Measurements from ENCODE around the gene DNAJB4. TPM values are rescaled to one million over a fixed set of nuclear protein-coding genes. Genes with fewer than 3 reads are reported as not detected.

The DNAJB4 gene
- total RNA-seq, 1 experiment from 2014 or later: 45.5 TPM

DNA sequence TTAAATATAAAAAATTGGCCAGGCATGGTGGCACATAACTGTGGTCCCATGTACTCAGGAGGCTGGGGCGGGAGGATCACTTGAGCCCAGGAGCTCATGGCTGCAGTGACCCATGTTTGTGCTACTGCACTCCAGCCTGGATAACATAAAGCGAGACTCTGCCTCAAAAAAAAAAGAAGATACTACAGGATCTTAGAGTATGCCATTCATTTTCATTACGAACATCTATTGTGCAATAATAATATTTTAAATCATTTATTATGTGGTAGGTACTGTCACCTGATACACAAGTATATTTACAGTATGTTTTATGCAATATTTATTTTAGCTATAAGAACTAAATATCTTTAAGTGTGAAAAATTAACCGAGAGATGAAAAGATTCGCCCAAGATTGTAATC is 31.7 kb downstream of the DNAJB4 start:
- ChIA-PET POLR2A (ENCODE audit: unreplicated experiment) (no interaction called here), CTCF (no interaction called here)
- no peaks in the 10 kb centered on the region for H3K36me3 ChIP-seq (ENCODE audit: low read depth)
- no peaks in the 10 kb centered on the region for H3K4me1 ChIP-seq (replicated peaks; ENCODE audit: insufficient read depth)
- H3K27ac ChIP-seq: no peak overlapping the region
- no peaks in the 10 kb centered on the region for H3K79me2 ChIP-seq (ENCODE audit: low read depth)
- H2AFZ ChIP-seq: no peak overlapping the region
- H3K27me3 ChIP-seq (ENCODE audit: insufficient read depth, low read depth): no peaks in the 10 kb centered on the region
- intact Hi-C loops (cut with micrococcal nuclease; ENCODE audit: unreplicated experiment): no loop called here
- TF ChIP-seq EZH2 (IDR thresholded peaks at IDR 0.05; ENCODE audit: low read depth): no peak
- TF ChIP-seq, protein P1, sequence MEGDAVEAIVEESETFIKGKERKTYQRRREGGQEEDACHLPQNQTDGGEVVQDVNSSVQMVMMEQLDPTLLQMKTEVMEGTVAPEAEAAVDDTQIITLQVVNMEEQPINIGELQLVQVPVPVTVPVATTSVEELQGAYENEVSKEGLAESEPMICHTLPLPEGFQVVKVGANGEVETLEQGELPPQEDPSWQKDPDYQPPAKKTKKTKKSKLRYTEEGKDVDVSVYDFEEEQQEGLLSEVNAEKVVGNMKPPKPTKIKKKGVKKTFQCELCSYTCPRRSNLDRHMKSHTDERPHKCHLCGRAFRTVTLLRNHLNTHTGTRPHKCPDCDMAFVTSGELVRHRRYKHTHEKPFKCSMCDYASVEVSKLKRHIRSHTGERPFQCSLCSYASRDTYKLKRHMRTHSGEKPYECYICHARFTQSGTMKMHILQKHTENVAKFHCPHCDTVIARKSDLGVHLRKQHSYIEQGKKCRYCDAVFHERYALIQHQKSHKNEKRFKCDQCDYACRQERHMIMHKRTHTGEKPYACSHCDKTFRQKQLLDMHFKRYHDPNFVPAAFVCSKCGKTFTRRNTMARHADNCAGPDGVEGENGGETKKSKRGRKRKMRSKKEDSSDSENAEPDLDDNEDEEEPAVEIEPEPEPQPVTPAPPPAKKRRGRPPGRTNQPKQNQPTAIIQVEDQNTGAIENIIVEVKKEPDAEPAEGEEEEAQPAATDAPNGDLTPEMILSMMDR (conservative IDR thresholded peaks at IDR 0.05): no peak
- H4K20me1 ChIP-seq (ENCODE audit: insufficient read depth): no peaks in the 10 kb centered on the region
- no peak overlapping the region for H3K4me2 ChIP-seq
- DNase-seq: no peak
- H3K9me3 ChIP-seq (ENCODE audit: insufficient read depth, low read depth): no peaks in the 10 kb centered on the region
- H3K9me2 ChIP-seq (ENCODE audit: insufficient read depth): no peaks in the 10 kb centered on the region
- no peak overlapping the region for H3K4me3 ChIP-seq
- no peaks in the 10 kb centered on the region for H3F3A ChIP-seq (ENCODE audit: insufficient read depth, low read depth)
- no TSS peak for BruUV-seq (replicated peaks)

DNA sequence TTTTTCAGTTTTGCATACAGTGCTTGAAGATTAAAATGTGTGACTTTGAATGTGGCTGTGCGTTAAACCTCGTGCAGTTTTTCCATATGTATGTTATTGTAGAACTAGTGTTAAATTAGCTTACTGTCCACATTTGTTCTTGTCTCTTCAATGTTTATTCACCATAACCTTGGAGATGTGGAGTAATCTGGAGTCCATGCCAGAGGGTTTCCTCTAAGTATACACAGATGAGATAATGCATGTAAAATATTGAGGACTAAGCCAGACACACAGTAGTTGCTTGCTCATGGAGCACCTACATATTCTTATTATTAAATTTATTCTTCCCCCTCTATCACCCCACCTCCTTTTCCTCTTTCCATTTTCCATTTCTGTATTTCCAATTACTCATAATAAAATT is 33.3 kb downstream of the DNAJB4 start:
- DNase-seq: no peak
- no peaks in the 10 kb centered on the region for H3K36me3 ChIP-seq (ENCODE audit: low read depth)
- H3F3A ChIP-seq (ENCODE audit: insufficient read depth, low read depth): no peaks in the 10 kb centered on the region
- no peak overlapping the region for H3K27ac ChIP-seq
- no peaks in the 10 kb centered on the region for H3K9me3 ChIP-seq (ENCODE audit: insufficient read depth, low read depth)
- intact Hi-C loops (cut with micrococcal nuclease; ENCODE audit: unreplicated experiment): no loop called here
- H3K4me3 ChIP-seq: no peak overlapping the region
- H4K20me1 ChIP-seq (ENCODE audit: insufficient read depth): no peaks in the 10 kb centered on the region
- no TSS peak for BruUV-seq (replicated peaks)
- H3K9me2 ChIP-seq (ENCODE audit: insufficient read depth): no peaks in the 10 kb centered on the region
- TF ChIP-seq EZH2 (IDR thresholded peaks at IDR 0.05; ENCODE audit: low read depth): no peak
- TF ChIP-seq, protein P1 (conservative IDR thresholded peaks at IDR 0.05): no peak
- no peaks in the 10 kb centered on the region for H3K27me3 ChIP-seq (ENCODE audit: insufficient read depth, low read depth)
- no peaks in the 10 kb centered on the region for H3K4me1 ChIP-seq (replicated peaks; ENCODE audit: insufficient read depth)
- H2AFZ ChIP-seq: no peak overlapping the region
- no peak overlapping the region for H3K4me2 ChIP-seq
- ChIA-PET POLR2A (ENCODE audit: unreplicated experiment) (no interaction called here), CTCF (no interaction called here)
- no peaks in the 10 kb centered on the region for H3K79me2 ChIP-seq (ENCODE audit: low read depth)

DNA sequence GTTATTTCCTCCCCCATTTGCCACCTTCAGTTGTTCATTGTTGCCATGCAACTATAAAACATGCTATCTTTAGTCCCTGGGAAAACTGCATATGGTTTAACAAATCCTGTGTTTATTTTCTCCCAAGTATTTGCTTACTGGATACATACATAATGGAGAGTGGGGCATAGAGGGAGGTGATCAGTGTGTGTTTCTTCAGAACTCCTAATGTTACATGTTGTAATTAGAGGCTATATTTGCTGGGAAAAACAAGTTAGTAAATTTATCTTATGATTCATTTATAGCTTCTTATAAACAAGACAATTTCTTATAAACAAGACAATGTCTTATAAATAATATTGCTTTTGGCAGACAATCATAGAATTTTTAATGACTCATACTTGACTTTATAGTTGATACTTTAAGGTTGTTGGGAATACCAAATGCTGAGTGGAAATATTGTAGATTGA is 33.8 kb downstream of the DNAJB4 start:
- Histone ChIP-seq H3K9me2 (ENCODE audit: insufficient read depth) (no peaks in the 10 kb centered on the region), H4K20me1 (ENCODE audit: insufficient read depth) (no peaks in the 10 kb centered on the region), H3F3A (ENCODE audit: insufficient read depth, low read depth) (no peaks in the 10 kb centered on the region), H3K27me3 (ENCODE audit: insufficient read depth, low read depth) (no peaks in the 10 kb centered on the region), H2AFZ (no peak overlapping the region), H3K4me1 (replicated peaks; ENCODE audit: insufficient read depth) (no peaks in the 10 kb centered on the region), H3K4me2 (no peak overlapping the region), H3K79me2 (ENCODE audit: low read depth) (no peaks in the 10 kb centered on the region), H3K27ac (no peak overlapping the region), H3K9me3 (ENCODE audit: insufficient read depth, low read depth) (no peaks in the 10 kb centered on the region), H3K36me3 (ENCODE audit: low read depth) (no peaks in the 10 kb centered on the region), H3K4me3 (no peak overlapping the region)
- TF ChIP-seq EZH2 (IDR thresholded peaks at IDR 0.05; ENCODE audit: low read depth): no peak
- TF ChIP-seq, protein P1 (conservative IDR thresholded peaks at IDR 0.05): no peak
- no TSS peak for BruUV-seq (replicated peaks)
- POLR2A ChIA-PET (ENCODE audit: unreplicated experiment): no interaction called here
- intact Hi-C loops (cut with micrococcal nuclease; ENCODE audit: unreplicated experiment): no loop called here
- CTCF ChIA-PET: no interaction called here
- DNase-seq: no peak
